ENCODE data around the gene ZNHIT3. TPM values are rescaled to one million over a fixed set of nuclear protein-coding genes. Genes with fewer than 3 reads are reported as not detected.
"Not testable (repeated sequence)": the region's sequence is repeated elsewhere in the genome, so short reads cannot be mapped to it uniquely, and the experiment has no call there.

Gene ZNHIT3
- 10 to 100 TPM; 47.9 to 57.6 TPM for total RNA-seq

GRCh38 chr17:36486204-36487194, at the start of gene ZNHIT3:
Gene ZNHIT3 (plus strand): TSS chr17:36486681. CDS start chr17:36486700, 19 bp downstream.
- Mint-ChIP-seq H3K27ac (peak within 1 kb of the TSS; percentile 98), H3K9me3 (no peaks in the 10 kb centered on the region), H3K4me3 (peak within 1 kb of the TSS; percentile 95), H3K36me3 (ENCODE audit: low read depth) (peaks cover 41% of the 10 kb centered on the region), H3K4me1 (peaks cover 28% of the 10 kb centered on the region), H3K27me3 (peaks cover 7% of the 10 kb centered on the region)
- peak; percentile 96 for ATAC-seq (replicated peaks)

GRCh38 chr17:36441792-36442191, 44.7 kb upstream of the ZNHIT3 start:
- H3K36me3 Mint-ChIP-seq (ENCODE audit: low read depth); H3K4me3 Mint-ChIP-seq; ATAC-seq (replicated peaks); H3K4me1 Mint-ChIP-seq; H3K27ac Mint-ChIP-seq; H3K9me3 Mint-ChIP-seq; H3K27me3 Mint-ChIP-seq: not testable (repeated sequence)

- Mint-ChIP-seq H3K36me3 (ENCODE audit: low read depth) (no peaks in the 10 kb centered on the region), H3K4me3 (no peak overlapping the region), H3K27ac (no peak overlapping the region), H3K9me3 (no peaks in the 10 kb centered on the region), H3K27me3 (no peaks in the 10 kb centered on the region), H3K4me1 (no peaks in the 10 kb centered on the region)
- ATAC-seq (replicated peaks) = no peak
Observed at GRCh38 chr17:36443777-36444176, 42.7 kb upstream of the ZNHIT3 start.

GRCh38 chr17:36449997-36450396, 36.5 kb upstream of the ZNHIT3 start:
- H3K27me3 Mint-ChIP-seq; H3K9me3 Mint-ChIP-seq; H3K27ac Mint-ChIP-seq; H3K4me3 Mint-ChIP-seq; H3K36me3 Mint-ChIP-seq (ENCODE audit: low read depth); H3K4me1 Mint-ChIP-seq; ATAC-seq (replicated peaks): not testable (repeated sequence)

- H3K4me1 Mint-ChIP-seq; H3K27ac Mint-ChIP-seq; H3K36me3 Mint-ChIP-seq (ENCODE audit: low read depth); H3K27me3 Mint-ChIP-seq; H3K9me3 Mint-ChIP-seq; H3K4me3 Mint-ChIP-seq; ATAC-seq (replicated peaks): not testable (repeated sequence)
Observed at GRCh38 chr17:36452888-36453287, 33.6 kb upstream of the ZNHIT3 start.

- peaks cover 15% of the 10 kb centered on the region for H3K27me3 Mint-ChIP-seq
- ATAC-seq (replicated peaks); H3K4me1 Mint-ChIP-seq; H3K27ac Mint-ChIP-seq; H3K36me3 Mint-ChIP-seq (ENCODE audit: low read depth); H3K4me3 Mint-ChIP-seq; H3K9me3 Mint-ChIP-seq: not testable (repeated sequence)
Observed at GRCh38 chr17:36457701-36458100, 28.8 kb upstream of the ZNHIT3 start.

GRCh38 chr17:36459045-36459444, 27.4 kb upstream of the ZNHIT3 start:
- H3K27me3 Mint-ChIP-seq = peaks cover 23% of the 10 kb centered on the region
- H3K4me1 Mint-ChIP-seq = no peaks in the 10 kb centered on the region
- no peaks in the 10 kb centered on the region for H3K9me3 Mint-ChIP-seq
- no peak overlapping the region for H3K27ac Mint-ChIP-seq
- H3K36me3 Mint-ChIP-seq (ENCODE audit: low read depth) = no peaks in the 10 kb centered on the region
- H3K4me3 Mint-ChIP-seq = no peak overlapping the region
- no peak for ATAC-seq (replicated peaks)

GRCh38 chr17:36459601-36460000, 26.9 kb upstream of the ZNHIT3 start:
- H3K9me3 Mint-ChIP-seq = no peaks in the 10 kb centered on the region
- no peak overlapping the region for H3K27ac Mint-ChIP-seq
- no peak overlapping the region for H3K4me3 Mint-ChIP-seq
- H3K27me3 Mint-ChIP-seq = peaks cover 23% of the 10 kb centered on the region
- H3K36me3 Mint-ChIP-seq (ENCODE audit: low read depth) = no peaks in the 10 kb centered on the region
- no peak for ATAC-seq (replicated peaks)
- H3K4me1 Mint-ChIP-seq = no peaks in the 10 kb centered on the region

GRCh38 chr17:36460265-36460937, 26.1 kb upstream of the ZNHIT3 start:
- no peaks in the 10 kb centered on the region for H3K4me1 Mint-ChIP-seq
- no peak overlapping the region for H3K27ac Mint-ChIP-seq
- H3K4me3 Mint-ChIP-seq = no peak overlapping the region
- H3K27me3 Mint-ChIP-seq = peaks cover 29% of the 10 kb centered on the region
- no peaks in the 10 kb centered on the region for H3K36me3 Mint-ChIP-seq (ENCODE audit: low read depth)
- no peaks in the 10 kb centered on the region for H3K9me3 Mint-ChIP-seq
- no peak for ATAC-seq (replicated peaks)

GRCh38 chr17:36461330-36462110, 25.0 kb upstream of the ZNHIT3 start:
- H3K27ac Mint-ChIP-seq = no peak overlapping the region
- H3K27me3 Mint-ChIP-seq = peaks cover 34% of the 10 kb centered on the region
- H3K36me3 Mint-ChIP-seq (ENCODE audit: low read depth) = no peaks in the 10 kb centered on the region
- no peak overlapping the region for H3K4me3 Mint-ChIP-seq
- no peaks in the 10 kb centered on the region for H3K4me1 Mint-ChIP-seq
- ATAC-seq (replicated peaks) = no peak
- H3K9me3 Mint-ChIP-seq = no peaks in the 10 kb centered on the region

GRCh38 chr17:36463916-36464764, 22.3 kb upstream of the ZNHIT3 start:
- Mint-ChIP-seq H3K27me3 (peaks cover 39% of the 10 kb centered on the region), H3K36me3 (ENCODE audit: low read depth) (no peaks in the 10 kb centered on the region), H3K9me3 (no peaks in the 10 kb centered on the region), H3K27ac (no peak overlapping the region), H3K4me3 (no peak overlapping the region), H3K4me1 (no peaks in the 10 kb centered on the region)
- peak; percentile 96 for ATAC-seq (replicated peaks)

- no peak for ATAC-seq (replicated peaks)
Observed at GRCh38 chr17:36464765-36465088, 21.8 kb upstream of the ZNHIT3 start.

GRCh38 chr17:36468903-36469635, 17.4 kb upstream of the ZNHIT3 start:
- Mint-ChIP-seq H3K4me3 (no peak overlapping the region), H3K27me3 (peaks cover 19% of the 10 kb centered on the region), H3K4me1 (no peaks in the 10 kb centered on the region), H3K36me3 (ENCODE audit: low read depth) (no peaks in the 10 kb centered on the region), H3K9me3 (no peaks in the 10 kb centered on the region), H3K27ac (no peak overlapping the region)
- ATAC-seq (replicated peaks) = no peak

More at GRCh38 chr17:36464765-36465088, 21.8 kb upstream of the ZNHIT3 start:
- H3K4me1 Mint-ChIP-seq = no peaks in the 10 kb centered on the region
- H3K36me3 Mint-ChIP-seq (ENCODE audit: low read depth) = no peaks in the 10 kb centered on the region
- H3K27ac Mint-ChIP-seq = no peak overlapping the region
- H3K4me3 Mint-ChIP-seq = no peak overlapping the region
- H3K27me3 Mint-ChIP-seq = peaks cover 33% of the 10 kb centered on the region
- H3K9me3 Mint-ChIP-seq = no peaks in the 10 kb centered on the region
